ENCODE measurements around the gene PCCA.

The PCCA gene

GRCh38 chr13:100244431-100244830 is 155.5 kb downstream of the PCCA start:
- Histone ChIP-seq H3K4me3 (ENCODE audit: insufficient read depth, low read length, poor library complexity, severe bottlenecking) (no peak overlapping the region), H3K79me2 (ENCODE audit: insufficient read depth, low read length) (no peaks in the 10 kb centered on the region), H4K20me1 (ENCODE audit: low read depth, low read length) (no peaks in the 10 kb centered on the region), H3K9me3 (ENCODE audit: insufficient read depth, low read length) (no peaks in the 10 kb centered on the region), H3K4me2 (ENCODE audit: low read depth, low read length, poor library complexity, severe bottlenecking) (no peak overlapping the region), H2AFZ (ENCODE audit: low read depth, low read length, severe bottlenecking) (no peak overlapping the region), H3F3A (ENCODE audit: insufficient read depth) (no peaks in the 10 kb centered on the region), H3K36me3 (ENCODE audit: low read length) (no peaks in the 10 kb centered on the region), H3K9me2 (replicated peaks; ENCODE audit: insufficient read depth, low read length) (no peaks in the 10 kb centered on the region), H3K27ac (ENCODE audit: low read depth, low read length) (no peak overlapping the region), H3K9ac (ENCODE audit: low read length) (no peak overlapping the region), H3K27me3 (ENCODE audit: low read length) (no peaks in the 10 kb centered on the region)
- no peak for TF ChIP-seq CTCF (IDR thresholded peaks at IDR 0.05; ENCODE audit: insufficient read depth, low read length, poor library complexity, severe bottlenecking)
- no peak for TF ChIP-seq EZH2phosphoT487 (conservative IDR thresholded peaks at IDR 0.05; ENCODE audit: low read length)

GRCh38 chr13:100245104-100245503 is 156.2 kb downstream of the PCCA start:
- Histone ChIP-seq H3K9me2 (replicated peaks; ENCODE audit: insufficient read depth, low read length) (no peaks in the 10 kb centered on the region), H3K36me3 (ENCODE audit: low read length) (no peaks in the 10 kb centered on the region)

GRCh38 chr13:100247937-100248336 is 159.0 kb downstream of the PCCA start:
- no peaks in the 10 kb centered on the region for H3K9me2 ChIP-seq (replicated peaks; ENCODE audit: insufficient read depth, low read length)
- H3K9me3 ChIP-seq (ENCODE audit: insufficient read depth, low read length) = no peaks in the 10 kb centered on the region
- no peak overlapping the region for H3K4me2 ChIP-seq (ENCODE audit: low read depth, low read length, poor library complexity, severe bottlenecking)
- no peak overlapping the region for H3K4me3 ChIP-seq (ENCODE audit: insufficient read depth, low read length, poor library complexity, severe bottlenecking)
- H3F3A ChIP-seq (ENCODE audit: insufficient read depth) = no peaks in the 10 kb centered on the region
- no peak overlapping the region for H3K27ac ChIP-seq (ENCODE audit: low read depth, low read length)
- no peaks in the 10 kb centered on the region for H3K79me2 ChIP-seq (ENCODE audit: insufficient read depth, low read length)
- H4K20me1 ChIP-seq (ENCODE audit: low read depth, low read length) = no peaks in the 10 kb centered on the region
- no peak overlapping the region for H2AFZ ChIP-seq (ENCODE audit: low read depth, low read length, severe bottlenecking)
- H3K36me3 ChIP-seq (ENCODE audit: low read length) = no peaks in the 10 kb centered on the region
- no peak overlapping the region for H3K9ac ChIP-seq (ENCODE audit: low read length)
- no peaks in the 10 kb centered on the region for H3K27me3 ChIP-seq (ENCODE audit: low read length)
- TF ChIP-seq EZH2phosphoT487 (conservative IDR thresholded peaks at IDR 0.05; ENCODE audit: low read length) (no peak), CTCF (IDR thresholded peaks at IDR 0.05; ENCODE audit: insufficient read depth, low read length, poor library complexity, severe bottlenecking) (no peak)

More at GRCh38 chr13:100245104-100245503, 156.2 kb downstream of the PCCA start:
- TF ChIP-seq EZH2phosphoT487 (conservative IDR thresholded peaks at IDR 0.05; ENCODE audit: low read length) = no peak
- no peak for TF ChIP-seq CTCF (IDR thresholded peaks at IDR 0.05; ENCODE audit: insufficient read depth, low read length, poor library complexity, severe bottlenecking)
- H3K9ac ChIP-seq (ENCODE audit: low read length) = no peak overlapping the region
- no peak overlapping the region for H3K4me2 ChIP-seq (ENCODE audit: low read depth, low read length, poor library complexity, severe bottlenecking)
- H3F3A ChIP-seq (ENCODE audit: insufficient read depth) = no peaks in the 10 kb centered on the region
- no peaks in the 10 kb centered on the region for H3K79me2 ChIP-seq (ENCODE audit: insufficient read depth, low read length)
- no peak overlapping the region for H2AFZ ChIP-seq (ENCODE audit: low read depth, low read length, severe bottlenecking)
- H3K9me3 ChIP-seq (ENCODE audit: insufficient read depth, low read length) = no peaks in the 10 kb centered on the region
- H3K4me3 ChIP-seq (ENCODE audit: insufficient read depth, low read length, poor library complexity, severe bottlenecking) = no peak overlapping the region
- no peak overlapping the region for H3K27ac ChIP-seq (ENCODE audit: low read depth, low read length)
- H4K20me1 ChIP-seq (ENCODE audit: low read depth, low read length) = no peaks in the 10 kb centered on the region
- no peaks in the 10 kb centered on the region for H3K27me3 ChIP-seq (ENCODE audit: low read length)
